Testis (tissue), 3 donors: ENCODE results near the gene TUBB4A. TPM values are rescaled to one million over a fixed set of nuclear protein-coding genes. Genes with fewer than 3 reads are reported as not detected.

ENCODE experiments used
- DNase-seq: peaks from one replicate; pipeline ENCODE4 v3.0.0-alpha.2; 2019
- H3K27ac ChIP-seq, 2 donors: fragments of 200-600 bp; sonication (generic); one replicate each; pipeline ENCODE4 v1.5.1; 2019
- H3K27me3 ChIP-seq: fragments of 200-600 bp; sonication (generic); one replicate; pipeline ENCODE4 v1.5.1; 2019
- H3K36me3 ChIP-seq: fragments of 200-600 bp; sonication (generic); one replicate; pipeline ENCODE4 v1.5.1; 2017; ENCODE audit warnings: low read depth; ENCODE audit errors: missing control alignments
- H3K4me1 ChIP-seq: fragments of 200-600 bp; sonication (generic); one replicate; pipeline ENCODE4 v1.5.1; 2019
- H3K4me3 ChIP-seq, 2 donors: fragments of 200-600 bp; sonication (generic); one replicate each; pipeline ENCODE4 v1.5.1; 2017 to 2019
- H3K9me3 ChIP-seq: fragments of 200-600 bp; sonication (generic); one replicate; pipeline ENCODE4 v1.5.1; 2017
- CTCF ChIP-seq, 3 experiments: fragments of 450-650 bp in 2 of 3; fragments of 200-600 bp in 1 of 3; sonication (generic) in 1 of 3; IDR thresholded peaks; one replicate each; pipeline ENCODE4 v1.5.1; 2016 to 2019; ENCODE audit warnings: antibody characterized with exemption in 3 of 3, mild to moderate bottlenecking in 2 of 3, moderate library complexity in 1 of 3
- POLR2A ChIP-seq: fragments of 450-650 bp; IDR thresholded peaks from one replicate; pipeline ENCODE4 v1.6.1; 2017; ENCODE audit warnings: antibody characterized with exemption, mild to moderate bottlenecking, moderate library complexity
- WGBS, 2 donors: methylation state at CpG; one replicate each; pipeline ENCODE4 v1.1.5; 2018; 5-methylcytosine and 5-hydroxymethylcytosine counted together
- intact Hi-C: fragments of 100-400 bp; cut with DNase I; formaldehyde crosslinking; loops from one replicate; pipeline ENCODE4 v1.15.1; 2023; ENCODE audit warnings: low total_unique reads
- polyA plus RNA-seq: library from polyadenylated mRNA; stranded (reverse); fragments of 350-450 nt; fragmentation: Illumina TruSeq; extraction: RNeasy Lipid Tissue Mini Kit (QIAGEN cat#74804); gene quantifications from one replicate; pipeline ENCODE4 v1.2.3, GENCODE V29; 2014; ENCODE audit warnings: low read depth, low replicate concordance; ENCODE audit not compliant: insufficient read depth
- total RNA-seq, 2 donors: library from RNA; depleted of rRNA; stranded (reverse); fragments of >200 nt; gene quantifications; one replicate each; pipeline ENCODE4 v1.2.3, GENCODE V29; 2016

TUBB4A gene
- total and polyA plus RNA-seq, 3 donors from 2014 or later, result 205 to 277 (median 217) TPM

GRCh38 chr19:6459262-6460098 lies 42.6 kb downstream of the TUBB4A start, which contains the start of gene SLC25A23:
SLC25A23 (minus strand) TSS chr19:6459792; CDS start chr19:6459628, 164 bp downstream.
- Histone ChIP-seq H3K27me3 (no peaks in the 10 kb centered on the region), H3K4me1 (peaks cover 13% of the 10 kb centered on the region), H3K36me3 (no peaks in the 10 kb centered on the region), H3K27ac (no peak within 1 kb of the TSS), H3K4me3 (peak within 1 kb of the TSS; percentile 68 to 72), H3K9me3 (no peaks in the 10 kb centered on the region)
- peak; percentile 68 for DNase-seq
- TF ChIP-seq CTCF (IDR thresholded peaks at IDR 0.05) (no peak), POLR2A (no peak)
- intact Hi-C loops, result no loop called here
- WGBS, 2 donors, result 0 to 1% methylated on average over 8 to 57 of the region's 70 CpGs

GRCh38 chr19:6458695-6459261 lies 43.3 kb downstream of the TUBB4A start:
- no peaks in the 10 kb centered on the region for H3K27me3 ChIP-seq
- DNase-seq, result no peak

GRCh38 chr19:6457958-6458694 lies 44.0 kb downstream of the TUBB4A start:
- no peaks in the 10 kb centered on the region for H3K27me3 ChIP-seq
- H3K4me1 ChIP-seq, result peaks cover 13% of the 10 kb centered on the region
- H3K36me3 ChIP-seq, result no peaks in the 10 kb centered on the region
- H3K4me3 ChIP-seq, result no peak overlapping the region
- no peak for TF ChIP-seq CTCF (IDR thresholded peaks at IDR 0.05)
- TF ChIP-seq POLR2A, result no peak
- intact Hi-C loops, result no loop called here
- no peak overlapping the region for H3K27ac ChIP-seq
- DNase-seq, result no peak
- H3K9me3 ChIP-seq, result no peaks in the 10 kb centered on the region
- 84 to 87% methylated on average over 14 to 17 of the region's 17 CpGs for WGBS, 2 donors

More at GRCh38 chr19:6458695-6459261, 43.3 kb downstream of the TUBB4A start:
- Histone ChIP-seq H3K27ac (no peak overlapping the region), H3K4me3 (peak overlapping the region; percentile 68 to 72), H3K4me1 (peaks cover 13% of the 10 kb centered on the region), H3K36me3 (no peaks in the 10 kb centered on the region), H3K9me3 (no peaks in the 10 kb centered on the region)
- intact Hi-C loops, result no loop called here
- WGBS, 2 donors, result 17 to 29% methylated on average over 14 to 16 of the region's 16 CpGs
- TF ChIP-seq CTCF (IDR thresholded peaks at IDR 0.05) (no peak), POLR2A (no peak)

- intact Hi-C loops, result no loop called here
- no peaks in the 10 kb centered on the region for H3K27me3 ChIP-seq
These were observed 46.2 kb downstream of the TUBB4A start for GRCh38 chr19:6455924-6456323.

More at GRCh38 chr19:6455924-6456323, 46.2 kb downstream of the TUBB4A start:
- Histone ChIP-seq H3K4me3 (no peak overlapping the region), H3K27ac (no peak overlapping the region), H3K4me1 (peaks cover 13% of the 10 kb centered on the region), H3K36me3 (no peaks in the 10 kb centered on the region), H3K9me3 (no peaks in the 10 kb centered on the region)
- WGBS, 2 donors, result 92 to 94% methylated on average over 15 of the region's 15 CpGs
- TF ChIP-seq POLR2A, result no peak
- TF ChIP-seq CTCF (IDR thresholded peaks at IDR 0.05), result no peak
- DNase-seq, result no peak
